ENCODE results near the gene SHBG. TPM values are rescaled to one million over a fixed set of nuclear protein-coding genes. Genes with fewer than 3 reads are reported as not detected.

Gene SHBG, protein sequence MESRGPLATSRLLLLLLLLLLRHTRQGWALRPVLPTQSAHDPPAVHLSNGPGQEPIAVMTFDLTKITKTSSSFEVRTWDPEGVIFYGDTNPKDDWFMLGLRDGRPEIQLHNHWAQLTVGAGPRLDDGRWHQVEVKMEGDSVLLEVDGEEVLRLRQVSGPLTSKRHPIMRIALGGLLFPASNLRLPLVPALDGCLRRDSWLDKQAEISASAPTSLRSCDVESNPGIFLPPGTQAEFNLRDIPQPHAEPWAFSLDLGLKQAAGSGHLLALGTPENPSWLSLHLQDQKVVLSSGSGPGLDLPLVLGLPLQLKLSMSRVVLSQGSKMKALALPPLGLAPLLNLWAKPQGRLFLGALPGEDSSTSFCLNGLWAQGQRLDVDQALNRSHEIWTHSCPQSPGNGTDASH
- total RNA-seq (2014; rRNA removed; shearing (Covaris generic)): 6.1 TPM in 1 of 2 replicates, not detected in the other
- polyA plus RNA-seq (2016; fragmentation: Nextera tagmentation; extraction: Ambion mirVana): 0.96 and 1.0 TPM in 2 replicates

GRCh38 chr17:7629939-7630571 lies at the start of gene SHBG:
Gene SHBG, plus strand, starts transcription at chr17:7630135. Its CDS starts 38 bp downstream, at chr17:7630173.
- WGBS, 2 experiments (ENCODE audit: low coverage in 1 of 2, low lambda C conversion rate in 2 of 2, missing lambda C conversion rate in 2 of 2): 74 to 82% methylated on average over 11 to 13 of the region's 13 CpGs
- Histone ChIP-seq H3K79me2 (ENCODE audit: insufficient read depth) (peaks cover 12% of the 10 kb centered on the region), H3K27me3 (replicated peaks; ENCODE audit: insufficient read depth) (no peaks in the 10 kb centered on the region), H3K4me1 (ENCODE audit: insufficient read depth) (no peaks in the 10 kb centered on the region), H2AFZ (no peak within 1 kb of the TSS), H3K4me3 (no peak within 1 kb of the TSS), H3K36me3 (ENCODE audit: low read depth) (no peaks in the 10 kb centered on the region), H4K20me1 (ENCODE audit: insufficient read depth) (no peaks in the 10 kb centered on the region), H3K9ac (no peak within 1 kb of the TSS), H3K27ac (no peak within 1 kb of the TSS), H3K4me2 (ENCODE audit: unreplicated experiment) (no peak within 1 kb of the TSS), H3K9me2 (ENCODE audit: insufficient read depth) (no peaks in the 10 kb centered on the region), H3F3A (ENCODE audit: insufficient read depth) (no peaks in the 10 kb centered on the region), H3K9me3 (ENCODE audit: low read depth) (no peaks in the 10 kb centered on the region)
- no peak for TF ChIP-seq EZH2 (IDR thresholded peaks at IDR 0.05; ENCODE audit: insufficient read depth, poor library complexity, severe bottlenecking)
- no peak for TF ChIP-seq EZH2phosphoT487 (IDR thresholded peaks at IDR 0.05; ENCODE audit: insufficient read depth, low read depth)
- in situ Hi-C loops (cut with MboI): loop anchor here (10.0 kb wide), 1 partner anchor 155 kb away; no protein-coding TSS in a partner anchor
- DNase-seq: no peak

DNA sequence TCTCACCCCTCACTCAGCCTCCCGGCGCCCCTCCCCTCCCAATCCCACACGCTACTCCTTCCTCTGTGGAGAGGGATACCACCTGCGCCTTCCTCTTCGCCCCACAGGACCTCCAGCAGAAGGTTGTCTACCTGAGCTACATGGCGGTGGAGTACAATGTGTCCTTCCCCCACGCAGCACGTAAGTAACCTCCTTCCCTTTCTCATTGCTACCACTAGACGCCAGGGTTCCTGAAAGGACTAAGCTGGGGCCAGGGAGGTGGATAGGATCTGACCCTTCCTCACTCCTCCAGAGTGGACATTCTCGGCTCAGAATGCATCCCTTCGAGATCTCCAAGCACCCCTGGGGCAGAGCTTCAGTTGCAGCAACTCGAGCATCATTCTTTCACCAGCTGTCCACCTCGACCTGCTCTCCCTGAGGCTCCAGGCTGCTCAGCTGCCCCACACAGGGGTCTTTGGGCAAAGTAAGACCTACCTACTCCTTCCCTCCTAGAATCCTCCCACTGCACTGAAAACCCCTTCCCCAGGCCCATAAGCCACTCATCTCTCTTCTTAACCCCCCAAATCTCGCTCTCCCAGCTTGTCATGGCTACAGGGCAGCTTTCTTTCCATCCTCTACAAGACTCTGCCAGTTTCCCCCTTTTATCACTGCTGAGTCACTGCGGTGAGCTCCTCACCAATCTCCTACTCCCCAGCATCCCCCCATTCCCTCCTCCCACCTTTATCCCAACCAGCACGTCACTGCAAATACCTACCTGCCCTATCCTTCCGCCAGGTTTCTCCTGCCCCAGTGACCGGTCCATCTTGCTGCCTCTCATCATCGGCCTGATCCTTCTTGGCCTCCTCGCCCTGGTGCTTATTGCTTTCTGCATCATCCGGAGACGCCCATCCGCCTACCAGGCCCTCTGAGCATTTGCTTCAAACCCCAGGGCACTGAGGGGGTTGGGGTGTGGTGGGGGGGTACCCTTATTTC lies 49.0 kb upstream of the SHBG start:
- Histone ChIP-seq H4K20me1 (ENCODE audit: insufficient read depth) (peaks cover 12% of the 10 kb centered on the region), H3K4me2 (ENCODE audit: unreplicated experiment) (no peak overlapping the region), H2AFZ (no peak overlapping the region), H3K9me3 (ENCODE audit: low read depth) (no peaks in the 10 kb centered on the region), H3F3A (ENCODE audit: insufficient read depth) (peaks cover 50% of the 10 kb centered on the region), H3K9me2 (ENCODE audit: insufficient read depth) (no peaks in the 10 kb centered on the region), H3K9ac (no peak overlapping the region; the same call in 1 of the 2 replicates), H3K27me3 (replicated peaks; ENCODE audit: insufficient read depth) (no peaks in the 10 kb centered on the region), H3K36me3 (ENCODE audit: low read depth) (peaks cover 26% of the 10 kb centered on the region), H3K4me3 (no peak overlapping the region), H3K4me1 (ENCODE audit: insufficient read depth) (peaks cover 44% of the 10 kb centered on the region), H3K79me2 (ENCODE audit: insufficient read depth) (peaks cover 75% of the 10 kb centered on the region), H3K27ac (peak overlapping the region; percentile 8; the same call in 1 of the 2 replicates)
- no peak for TF ChIP-seq EZH2phosphoT487 (IDR thresholded peaks at IDR 0.05; ENCODE audit: insufficient read depth, low read depth)
- no peak for TF ChIP-seq EZH2 (IDR thresholded peaks at IDR 0.05; ENCODE audit: insufficient read depth, poor library complexity, severe bottlenecking)
- in situ Hi-C loops (cut with MboI): no loop called here
- WGBS, 2 experiments (ENCODE audit: low coverage in 1 of 2, low lambda C conversion rate in 2 of 2, missing lambda C conversion rate in 2 of 2): 80% methylated on average over 23 of the region's 23 CpGs
- DNase-seq: no peak

DNA sequence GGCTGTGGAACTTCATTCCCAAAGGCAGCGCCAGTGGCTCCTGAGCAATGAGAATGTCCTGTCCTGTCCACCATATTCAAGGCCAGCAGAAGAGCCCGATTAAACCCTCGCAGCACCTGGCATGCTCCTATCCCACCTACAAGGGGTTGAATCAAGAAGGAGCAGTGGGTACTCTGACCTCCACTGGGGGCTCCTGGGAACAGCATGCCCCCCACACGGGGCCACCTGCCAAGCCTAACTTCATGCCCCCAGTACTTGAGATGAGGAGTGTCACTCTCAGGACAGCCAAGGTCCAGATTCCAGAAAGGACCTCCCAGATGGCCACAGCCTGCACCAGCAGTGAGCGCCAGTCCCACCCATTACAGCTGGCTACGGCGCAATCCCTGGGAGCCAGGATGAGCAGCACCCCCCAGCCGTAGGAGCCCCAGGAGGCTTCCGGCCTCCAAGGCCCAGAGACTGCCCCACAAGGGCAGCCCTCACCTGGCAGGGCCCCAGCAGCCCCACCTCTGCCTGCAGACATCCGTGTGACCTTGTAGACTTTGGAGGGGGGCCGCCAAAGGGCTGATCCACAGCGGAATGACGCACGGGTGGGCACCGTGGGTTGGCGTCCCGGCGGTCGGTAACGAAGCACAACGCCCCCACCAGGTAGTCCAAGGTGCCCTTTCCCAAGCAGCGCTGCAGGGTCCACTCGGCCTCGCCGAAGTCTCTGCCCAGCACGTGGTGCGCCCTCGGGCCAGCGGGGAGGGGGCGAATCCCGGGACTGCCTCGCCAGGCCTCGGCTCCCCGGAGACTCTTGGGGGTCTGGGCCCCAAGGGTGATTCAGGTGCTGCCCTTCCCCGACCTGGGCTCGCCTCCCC lies 47.3 kb upstream of the SHBG start:
- in situ Hi-C loops (cut with MboI): no loop called here
- DNase-seq: no peak
- peak overlapping the region; percentile 86 for H3K4me2 ChIP-seq (ENCODE audit: unreplicated experiment)
- peak overlapping the region; percentile 88 for H3K9ac ChIP-seq
- no peaks in the 10 kb centered on the region for H3K27me3 ChIP-seq (replicated peaks; ENCODE audit: insufficient read depth)
- H3K27ac ChIP-seq: peak overlapping the region; percentile 88
- peak overlapping the region; percentile 69; the same call in 1 of the 2 replicates for H2AFZ ChIP-seq
- H3F3A ChIP-seq (ENCODE audit: insufficient read depth): peaks cover 48% of the 10 kb centered on the region
- WGBS, 2 experiments (ENCODE audit: low coverage in 1 of 2, low lambda C conversion rate in 2 of 2, missing lambda C conversion rate in 2 of 2): 91 to 94% methylated on average over 32 to 34 of the region's 36 CpGs
- peaks cover 10% of the 10 kb centered on the region for H3K36me3 ChIP-seq (ENCODE audit: low read depth)
- H4K20me1 ChIP-seq (ENCODE audit: insufficient read depth): peaks cover 1% of the 10 kb centered on the region; the same call in 1 of the 2 replicates
- peaks cover 59% of the 10 kb centered on the region for H3K79me2 ChIP-seq (ENCODE audit: insufficient read depth)
- TF ChIP-seq EZH2 (IDR thresholded peaks at IDR 0.05; ENCODE audit: insufficient read depth, poor library complexity, severe bottlenecking) (no peak), EZH2phosphoT487 (IDR thresholded peaks at IDR 0.05; ENCODE audit: insufficient read depth, low read depth) (no peak)
- peaks cover 47% of the 10 kb centered on the region for H3K4me1 ChIP-seq (ENCODE audit: insufficient read depth)
- H3K9me3 ChIP-seq (ENCODE audit: low read depth): no peaks in the 10 kb centered on the region
- H3K9me2 ChIP-seq (ENCODE audit: insufficient read depth): no peaks in the 10 kb centered on the region
- peak overlapping the region; percentile 80 for H3K4me3 ChIP-seq
